GM12875 (cell line): ENCODE data around the gene GPR12.

Source experiments
- H3K4me3 ChIP-seq: one replicate; pipeline ENCODE4 v1.5.1; 2011; ENCODE audit warnings: low read depth, low read length, control low read depth
- TF ChIP-seq, protein P1 (sequence below): IDR thresholded peaks from 2 replicates; pipeline ENCODE4 v1.5.1; 2011; ENCODE audit warnings: low read depth, mild to moderate bottlenecking, control low read depth, inconsistent platforms, low read length, moderate library complexity, borderline replicate concordance; ENCODE audit not compliant: insufficient read depth

GPR12 gene

DNA sequence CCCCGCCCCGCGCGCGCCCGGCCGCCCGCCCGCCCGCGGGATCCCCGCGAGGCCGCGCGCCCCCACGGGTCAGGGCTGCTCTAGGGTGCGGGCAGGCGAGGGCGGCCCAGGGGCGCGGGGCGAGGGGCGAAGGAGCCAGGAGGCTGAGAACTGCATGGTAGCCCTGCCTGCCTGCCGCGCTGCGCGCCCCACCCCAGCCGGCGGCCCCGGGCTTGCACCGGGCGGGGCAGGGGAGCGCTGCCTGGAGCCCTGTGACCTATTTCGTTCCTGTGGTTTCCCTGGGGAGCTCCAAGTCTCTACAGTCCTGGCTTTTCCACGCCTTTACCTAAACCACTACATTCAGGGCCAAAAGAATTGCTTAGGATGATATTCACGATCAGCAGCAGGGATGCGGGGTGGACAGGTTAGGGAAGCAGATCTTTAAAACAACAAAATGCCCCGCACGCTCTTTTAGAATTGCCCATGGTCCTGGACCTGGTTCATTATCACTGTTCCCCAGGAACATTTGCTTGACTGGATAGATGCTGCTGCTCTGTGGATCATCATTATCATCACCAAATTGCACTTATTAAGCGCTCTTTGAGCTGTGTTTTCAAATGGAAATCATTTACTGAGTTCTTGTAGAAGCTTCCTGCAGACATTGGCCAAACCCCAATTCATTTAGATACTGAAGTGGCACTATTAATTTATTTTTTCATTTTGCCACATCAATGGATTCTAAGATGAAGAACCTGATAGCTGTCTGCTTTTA is 421 bp upstream of the GPR12 start:
- H3K4me3 ChIP-seq, result no peak overlapping the region
- TF ChIP-seq, protein P1, sequence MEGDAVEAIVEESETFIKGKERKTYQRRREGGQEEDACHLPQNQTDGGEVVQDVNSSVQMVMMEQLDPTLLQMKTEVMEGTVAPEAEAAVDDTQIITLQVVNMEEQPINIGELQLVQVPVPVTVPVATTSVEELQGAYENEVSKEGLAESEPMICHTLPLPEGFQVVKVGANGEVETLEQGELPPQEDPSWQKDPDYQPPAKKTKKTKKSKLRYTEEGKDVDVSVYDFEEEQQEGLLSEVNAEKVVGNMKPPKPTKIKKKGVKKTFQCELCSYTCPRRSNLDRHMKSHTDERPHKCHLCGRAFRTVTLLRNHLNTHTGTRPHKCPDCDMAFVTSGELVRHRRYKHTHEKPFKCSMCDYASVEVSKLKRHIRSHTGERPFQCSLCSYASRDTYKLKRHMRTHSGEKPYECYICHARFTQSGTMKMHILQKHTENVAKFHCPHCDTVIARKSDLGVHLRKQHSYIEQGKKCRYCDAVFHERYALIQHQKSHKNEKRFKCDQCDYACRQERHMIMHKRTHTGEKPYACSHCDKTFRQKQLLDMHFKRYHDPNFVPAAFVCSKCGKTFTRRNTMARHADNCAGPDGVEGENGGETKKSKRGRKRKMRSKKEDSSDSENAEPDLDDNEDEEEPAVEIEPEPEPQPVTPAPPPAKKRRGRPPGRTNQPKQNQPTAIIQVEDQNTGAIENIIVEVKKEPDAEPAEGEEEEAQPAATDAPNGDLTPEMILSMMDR, result no peak

DNA sequence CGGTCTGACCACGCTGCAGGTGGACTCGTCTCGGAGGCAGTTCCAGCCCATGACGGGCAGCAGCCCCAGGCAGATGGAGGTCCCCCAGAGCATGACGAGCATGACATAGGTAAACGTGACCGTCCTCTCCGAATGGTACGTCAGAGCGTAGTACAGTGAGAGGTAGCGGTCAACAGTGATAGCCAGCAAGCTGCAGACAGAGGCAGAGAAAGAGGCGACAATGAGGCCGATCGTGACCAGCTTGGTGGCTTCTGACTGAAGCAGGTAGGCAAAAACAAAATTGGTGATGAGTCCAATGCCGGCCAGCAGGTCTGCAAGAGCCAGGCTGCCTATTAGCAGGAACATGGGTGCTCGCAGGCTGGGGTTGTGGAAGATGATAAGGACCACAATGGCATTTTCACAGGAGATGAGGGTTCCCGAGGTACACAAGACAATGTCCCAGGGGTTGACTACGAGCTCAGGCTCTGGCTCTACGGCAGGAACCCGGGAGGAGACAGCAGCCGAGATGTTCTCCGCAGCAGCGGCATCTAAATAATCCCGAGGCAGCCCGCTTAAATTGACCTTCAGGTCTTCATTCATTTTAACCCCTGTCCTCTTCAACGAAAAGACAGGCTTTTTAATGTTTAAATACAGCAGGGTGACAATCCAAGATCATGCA is 1.2 kb downstream of the GPR12 start:
- TF ChIP-seq, protein P1, result no peak
- H3K4me3 ChIP-seq, result no peak overlapping the region

DNA sequence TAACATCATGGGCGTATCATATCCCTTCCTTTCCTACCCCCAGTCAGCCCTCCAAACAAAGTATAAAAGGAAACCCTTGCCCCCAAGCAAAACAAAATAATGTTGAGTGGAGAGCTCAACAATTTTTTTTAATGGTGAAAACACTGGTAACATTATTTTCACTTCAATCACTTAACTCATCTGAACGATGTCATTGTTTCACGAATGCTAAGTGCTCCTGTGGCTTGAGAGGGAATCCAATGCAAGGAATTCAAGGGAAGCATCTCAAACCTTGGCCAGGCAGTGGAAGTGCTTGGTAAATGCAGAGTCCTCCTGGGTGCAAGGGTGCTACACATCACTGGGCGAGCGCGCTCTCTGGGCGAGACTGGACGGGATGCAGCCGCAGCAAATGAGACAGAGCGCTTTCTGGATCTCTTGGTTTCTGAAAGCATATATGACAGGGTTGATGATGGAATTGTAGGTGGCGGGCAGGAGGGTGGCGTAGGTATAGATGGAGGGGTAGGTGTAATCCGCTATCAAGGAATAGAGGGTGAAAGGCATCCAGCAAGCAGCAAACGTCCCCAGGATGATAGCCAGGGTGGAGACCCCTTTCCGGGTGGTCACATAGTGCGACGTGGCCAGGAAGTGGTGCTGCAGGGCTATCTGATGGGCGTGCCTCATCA is 2.0 kb downstream of the GPR12 start:
- no peak overlapping the region for H3K4me3 ChIP-seq
- TF ChIP-seq, protein P1, result no peak

DNA sequence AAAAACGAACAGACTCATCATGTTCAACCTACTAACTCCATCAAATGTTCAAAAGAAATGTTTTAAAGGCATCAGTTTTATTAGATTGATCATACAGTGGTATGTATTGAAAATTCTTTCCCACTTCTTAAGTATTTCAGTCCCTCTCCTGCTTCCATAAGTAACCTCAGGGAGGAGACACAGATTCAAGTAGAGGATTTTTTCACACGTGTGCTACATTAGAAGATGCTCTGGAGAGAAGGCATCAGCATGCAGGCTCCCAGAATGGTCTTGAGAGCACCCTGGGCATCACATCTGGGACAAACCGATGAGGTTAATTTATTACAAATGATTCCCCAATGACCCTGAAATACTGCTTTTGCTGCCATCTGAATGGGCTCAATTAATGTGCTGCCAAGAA is 3.6 kb downstream of the GPR12 start:
- H3K4me3 ChIP-seq, result no peak overlapping the region
- TF ChIP-seq, protein P1, result no peak

DNA sequence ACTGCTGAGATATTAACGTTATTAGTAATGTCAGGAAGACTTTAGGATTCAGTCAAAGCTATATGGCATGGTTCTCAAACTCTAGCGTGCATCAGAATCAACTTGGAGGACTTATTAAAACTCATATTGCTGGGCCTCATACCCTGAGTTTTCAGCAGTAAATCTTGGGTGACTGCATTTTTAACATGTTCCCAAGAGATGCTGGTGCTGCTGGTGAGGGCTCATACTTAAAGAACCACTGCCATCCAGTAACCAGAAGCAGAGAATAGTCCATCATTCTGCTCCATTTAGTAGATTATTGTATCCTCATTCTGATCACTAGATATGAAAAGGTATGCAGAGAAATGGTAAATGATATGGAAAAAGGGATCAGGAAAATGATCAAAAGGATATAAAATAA is 7.9 kb downstream of the GPR12 start:
- no peak overlapping the region for H3K4me3 ChIP-seq
- TF ChIP-seq, protein P1, result no peak

DNA sequence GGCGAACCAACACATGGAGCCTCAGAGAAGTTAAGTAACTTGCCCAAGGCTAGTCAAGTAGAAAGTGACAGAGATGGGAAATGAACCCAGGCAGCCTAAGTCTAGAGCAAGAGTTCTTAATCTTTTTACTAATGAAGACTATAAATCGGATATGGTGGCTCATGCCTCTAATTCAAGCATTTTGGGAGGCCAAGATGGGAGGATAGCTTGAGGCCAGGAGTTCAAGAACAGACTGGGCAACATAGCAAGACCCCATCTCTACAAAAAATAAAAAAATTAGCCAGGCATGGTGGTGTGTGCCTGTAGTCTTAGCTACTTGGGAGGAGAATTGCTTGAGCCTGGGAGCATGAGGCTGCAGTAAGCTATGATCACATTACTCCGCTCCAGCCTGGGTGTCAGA is 10.7 kb downstream of the GPR12 start:
- H3K4me3 ChIP-seq, result no peak overlapping the region
- TF ChIP-seq, protein P1, result no peak
